Measurements from ENCODE around the gene FRYL.
"Not testable (repeated sequence)": the region's sequence is repeated elsewhere in the genome, so short reads cannot be mapped to it uniquely, and the experiment has no call there.

Gene FRYL

GRCh38 chr4:48812866-48813265, 32.8 kb upstream of the FRYL start:
- no peaks in the 10 kb centered on the region for H4K20me1 ChIP-seq (ENCODE audit: insufficient read depth, low read length)
- H3K9ac ChIP-seq (ENCODE audit: low read length) = no peak overlapping the region
- no peak overlapping the region for H3K4me3 ChIP-seq (ENCODE audit: low read depth, low read length, poor library complexity, severe bottlenecking)
- H3K27me3 ChIP-seq (ENCODE audit: insufficient read depth, low read length) = no peaks in the 10 kb centered on the region
- H3K27ac ChIP-seq (ENCODE audit: low read depth, low read length, poor library complexity, severe bottlenecking) = no peak overlapping the region
- no peaks in the 10 kb centered on the region for H3K9me2 ChIP-seq (ENCODE audit: low read depth, low read length)
- no peaks in the 10 kb centered on the region for H3K9me3 ChIP-seq (ENCODE audit: low read length)
- no peaks in the 10 kb centered on the region for H3K79me2 ChIP-seq (ENCODE audit: insufficient read depth, low read length)
- H2AFZ ChIP-seq (ENCODE audit: low read length) = no peak overlapping the region
- no peaks in the 10 kb centered on the region for H3K36me3 ChIP-seq (ENCODE audit: insufficient read depth, low read length)
- no peak overlapping the region for H3K4me2 ChIP-seq (ENCODE audit: low read length)
- TF ChIP-seq CTCF (IDR thresholded peaks at IDR 0.05; ENCODE audit: low read length) = no peak
- no peak for TF ChIP-seq EZH2 (IDR thresholded peaks at IDR 0.05; ENCODE audit: borderline replicate concordance, low read length)
- H3F3A ChIP-seq (ENCODE audit: insufficient read depth, low read length) = no peaks in the 10 kb centered on the region
- H3K4me1 ChIP-seq (ENCODE audit: insufficient read depth, low read length, severe bottlenecking) = peaks cover 12% of the 10 kb centered on the region

- H3K9me3 ChIP-seq (ENCODE audit: low read length) = no peaks in the 10 kb centered on the region
- H3K4me2 ChIP-seq (ENCODE audit: low read length) = no peak overlapping the region
- no peaks in the 10 kb centered on the region for H4K20me1 ChIP-seq (ENCODE audit: insufficient read depth, low read length)
- H3K27ac ChIP-seq (ENCODE audit: low read depth, low read length, poor library complexity, severe bottlenecking) = no peak overlapping the region
- H3K4me3 ChIP-seq (ENCODE audit: low read depth, low read length, poor library complexity, severe bottlenecking) = no peak overlapping the region
- H3K79me2 ChIP-seq (ENCODE audit: insufficient read depth, low read length) = no peaks in the 10 kb centered on the region
- no peak overlapping the region for H3K9ac ChIP-seq (ENCODE audit: low read length)
- H3K36me3 ChIP-seq (ENCODE audit: insufficient read depth, low read length) = no peaks in the 10 kb centered on the region
- TF ChIP-seq CTCF (IDR thresholded peaks at IDR 0.05; ENCODE audit: low read length) (no peak), EZH2 (IDR thresholded peaks at IDR 0.05; ENCODE audit: borderline replicate concordance, low read length) (no peak)
- no peaks in the 10 kb centered on the region for H3K9me2 ChIP-seq (ENCODE audit: low read depth, low read length)
- H3K4me1 ChIP-seq (ENCODE audit: insufficient read depth, low read length, severe bottlenecking) = peaks cover 11% of the 10 kb centered on the region
- peak overlapping the region; percentile 13; the same call in 1 of the 2 replicates for H2AFZ ChIP-seq (ENCODE audit: low read length)
- H3K27me3 ChIP-seq (ENCODE audit: insufficient read depth, low read length) = no peaks in the 10 kb centered on the region
- H3F3A ChIP-seq (ENCODE audit: insufficient read depth, low read length) = no peaks in the 10 kb centered on the region
These were observed 24.7 kb upstream of the FRYL start for GRCh38 chr4:48804584-48805301.

GRCh38 chr4:48801016-48801715, 21.1 kb upstream of the FRYL start:
- Histone ChIP-seq H3K36me3 (ENCODE audit: insufficient read depth, low read length) (no peaks in the 10 kb centered on the region), H3K4me3 (ENCODE audit: low read depth, low read length, poor library complexity, severe bottlenecking) (no peak overlapping the region), H2AFZ (ENCODE audit: low read length) (no peak overlapping the region), H3K79me2 (ENCODE audit: insufficient read depth, low read length) (no peaks in the 10 kb centered on the region), H3K4me2 (ENCODE audit: low read length) (no peak overlapping the region), H3K27ac (ENCODE audit: low read depth, low read length, poor library complexity, severe bottlenecking) (no peak overlapping the region), H3K9me2 (ENCODE audit: low read depth, low read length) (no peaks in the 10 kb centered on the region), H3K9ac (ENCODE audit: low read length) (no peak overlapping the region), H3K9me3 (ENCODE audit: low read length) (no peaks in the 10 kb centered on the region), H3K4me1 (ENCODE audit: insufficient read depth, low read length, severe bottlenecking) (no peaks in the 10 kb centered on the region), H3F3A (ENCODE audit: insufficient read depth, low read length) (no peaks in the 10 kb centered on the region), H3K27me3 (ENCODE audit: insufficient read depth, low read length) (no peaks in the 10 kb centered on the region), H4K20me1 (ENCODE audit: insufficient read depth, low read length) (no peaks in the 10 kb centered on the region)
- TF ChIP-seq CTCF (IDR thresholded peaks at IDR 0.05; ENCODE audit: low read length) (no peak), EZH2 (IDR thresholded peaks at IDR 0.05; ENCODE audit: borderline replicate concordance, low read length) (no peak)

- H3K36me3 ChIP-seq (ENCODE audit: insufficient read depth, low read length); H2AFZ ChIP-seq (ENCODE audit: low read length); H3K9me2 ChIP-seq (ENCODE audit: low read depth, low read length); H3F3A ChIP-seq (ENCODE audit: insufficient read depth, low read length); H3K79me2 ChIP-seq (ENCODE audit: insufficient read depth, low read length); H4K20me1 ChIP-seq (ENCODE audit: insufficient read depth, low read length); H3K27me3 ChIP-seq (ENCODE audit: insufficient read depth, low read length); H3K4me1 ChIP-seq (ENCODE audit: insufficient read depth, low read length, severe bottlenecking); H3K4me3 ChIP-seq (ENCODE audit: low read depth, low read length, poor library complexity, severe bottlenecking); H3K9me3 ChIP-seq (ENCODE audit: low read length); H3K4me2 ChIP-seq (ENCODE audit: low read length); H3K9ac ChIP-seq (ENCODE audit: low read length); H3K27ac ChIP-seq (ENCODE audit: low read depth, low read length, poor library complexity, severe bottlenecking): not testable (repeated sequence)
These were observed 20.1 kb upstream of the FRYL start for GRCh38 chr4:48800155-48800554.

All from OCI-LY1 (cell line).